Measurements from ENCODE around the gene SDK1.

Gene SDK1, protein sequence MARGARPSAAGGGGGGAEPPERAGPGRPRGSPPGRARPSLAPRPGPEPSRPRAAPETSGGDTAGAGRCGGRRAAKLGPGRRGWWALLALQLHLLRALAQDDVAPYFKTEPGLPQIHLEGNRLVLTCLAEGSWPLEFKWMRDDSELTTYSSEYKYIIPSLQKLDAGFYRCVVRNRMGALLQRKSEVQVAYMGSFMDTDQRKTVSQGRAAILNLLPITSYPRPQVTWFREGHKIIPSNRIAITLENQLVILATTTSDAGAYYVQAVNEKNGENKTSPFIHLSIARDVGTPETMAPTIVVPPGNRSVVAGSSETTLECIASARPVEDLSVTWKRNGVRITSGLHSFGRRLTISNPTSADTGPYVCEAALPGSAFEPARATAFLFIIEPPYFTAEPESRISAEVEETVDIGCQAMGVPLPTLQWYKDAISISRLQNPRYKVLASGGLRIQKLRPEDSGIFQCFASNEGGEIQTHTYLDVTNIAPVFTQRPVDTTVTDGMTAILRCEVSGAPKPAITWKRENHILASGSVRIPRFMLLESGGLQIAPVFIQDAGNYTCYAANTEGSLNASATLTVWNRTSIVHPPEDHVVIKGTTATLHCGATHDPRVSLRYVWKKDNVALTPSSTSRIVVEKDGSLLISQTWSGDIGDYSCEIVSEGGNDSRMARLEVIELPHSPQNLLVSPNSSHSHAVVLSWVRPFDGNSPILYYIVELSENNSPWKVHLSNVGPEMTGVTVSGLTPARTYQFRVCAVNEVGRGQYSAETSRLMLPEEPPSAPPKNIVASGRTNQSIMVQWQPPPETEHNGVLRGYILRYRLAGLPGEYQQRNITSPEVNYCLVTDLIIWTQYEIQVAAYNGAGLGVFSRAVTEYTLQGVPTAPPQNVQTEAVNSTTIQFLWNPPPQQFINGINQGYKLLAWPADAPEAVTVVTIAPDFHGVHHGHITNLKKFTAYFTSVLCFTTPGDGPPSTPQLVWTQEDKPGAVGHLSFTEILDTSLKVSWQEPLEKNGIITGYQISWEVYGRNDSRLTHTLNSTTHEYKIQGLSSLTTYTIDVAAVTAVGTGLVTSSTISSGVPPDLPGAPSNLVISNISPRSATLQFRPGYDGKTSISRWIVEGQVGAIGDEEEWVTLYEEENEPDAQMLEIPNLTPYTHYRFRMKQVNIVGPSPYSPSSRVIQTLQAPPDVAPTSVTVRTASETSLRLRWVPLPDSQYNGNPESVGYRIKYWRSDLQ (N-terminal part only)

DNA sequence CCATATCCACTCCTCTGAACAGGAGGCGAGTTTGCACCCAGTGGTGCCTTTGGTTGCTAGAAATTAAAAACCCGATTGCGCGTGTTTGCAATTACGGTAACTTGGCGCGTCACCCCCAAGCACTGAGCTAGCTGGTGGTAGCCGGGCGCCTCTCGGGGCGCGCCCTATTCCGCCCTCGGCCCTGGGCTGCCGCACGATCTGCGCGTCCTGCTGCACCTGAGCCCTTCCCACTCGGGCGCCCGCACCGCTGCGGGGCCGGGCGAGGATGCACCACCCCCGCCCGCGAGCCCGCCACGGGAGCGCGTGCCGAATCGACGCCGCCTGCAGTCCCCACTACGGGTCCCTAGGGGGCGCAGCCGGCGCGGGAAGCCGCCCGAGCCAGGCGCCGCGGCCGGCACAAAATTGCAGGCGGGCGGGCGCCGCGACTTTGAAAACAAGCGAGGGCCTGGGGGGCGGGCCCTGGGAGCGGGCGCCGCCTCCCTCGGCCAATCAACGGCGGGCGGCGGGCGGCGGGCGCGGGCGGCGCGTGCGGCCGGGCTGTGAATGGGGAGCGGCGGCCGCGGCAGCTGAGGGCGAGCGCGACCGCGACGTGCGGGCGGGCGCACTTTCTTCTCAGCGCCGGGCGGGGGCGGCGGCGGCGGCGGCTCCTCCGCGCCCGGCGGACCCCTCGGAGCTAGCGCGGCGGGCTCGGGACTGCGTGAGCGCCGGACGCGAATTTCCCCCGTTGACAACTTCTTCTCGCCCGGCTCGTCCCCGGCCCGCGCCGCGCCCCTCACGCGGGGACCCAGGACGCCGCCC lies at the start of gene SDK1:
SDK1 (plus strand) TSS at position 602 of the 798 bp plus-strand sequence. CDS start 335 bp downstream, outside the sequence.
- TF ChIP-seq, protein P1, sequence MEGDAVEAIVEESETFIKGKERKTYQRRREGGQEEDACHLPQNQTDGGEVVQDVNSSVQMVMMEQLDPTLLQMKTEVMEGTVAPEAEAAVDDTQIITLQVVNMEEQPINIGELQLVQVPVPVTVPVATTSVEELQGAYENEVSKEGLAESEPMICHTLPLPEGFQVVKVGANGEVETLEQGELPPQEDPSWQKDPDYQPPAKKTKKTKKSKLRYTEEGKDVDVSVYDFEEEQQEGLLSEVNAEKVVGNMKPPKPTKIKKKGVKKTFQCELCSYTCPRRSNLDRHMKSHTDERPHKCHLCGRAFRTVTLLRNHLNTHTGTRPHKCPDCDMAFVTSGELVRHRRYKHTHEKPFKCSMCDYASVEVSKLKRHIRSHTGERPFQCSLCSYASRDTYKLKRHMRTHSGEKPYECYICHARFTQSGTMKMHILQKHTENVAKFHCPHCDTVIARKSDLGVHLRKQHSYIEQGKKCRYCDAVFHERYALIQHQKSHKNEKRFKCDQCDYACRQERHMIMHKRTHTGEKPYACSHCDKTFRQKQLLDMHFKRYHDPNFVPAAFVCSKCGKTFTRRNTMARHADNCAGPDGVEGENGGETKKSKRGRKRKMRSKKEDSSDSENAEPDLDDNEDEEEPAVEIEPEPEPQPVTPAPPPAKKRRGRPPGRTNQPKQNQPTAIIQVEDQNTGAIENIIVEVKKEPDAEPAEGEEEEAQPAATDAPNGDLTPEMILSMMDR (IDR thresholded peaks at IDR 0.05; ENCODE audit: low read depth, low read length), result peak; percentile 19
- TF ChIP-seq POLR2A (IDR thresholded peaks at IDR 0.05; ENCODE audit: extremely low read depth, insufficient read length), result no peak
- peak; percentile 72 for DNase-seq (ENCODE audit: low read depth)
- H3K4me3 ChIP-seq (ENCODE audit: low read depth, low read length), result no peak within 1 kb of the TSS

GRCh38 chr7:3254718-3255117 lies 46.3 kb upstream of the SDK1 start:
- no peak overlapping the region for H3K4me3 ChIP-seq (ENCODE audit: low read depth, low read length)
- no peak for DNase-seq (ENCODE audit: low read depth)

DNA sequence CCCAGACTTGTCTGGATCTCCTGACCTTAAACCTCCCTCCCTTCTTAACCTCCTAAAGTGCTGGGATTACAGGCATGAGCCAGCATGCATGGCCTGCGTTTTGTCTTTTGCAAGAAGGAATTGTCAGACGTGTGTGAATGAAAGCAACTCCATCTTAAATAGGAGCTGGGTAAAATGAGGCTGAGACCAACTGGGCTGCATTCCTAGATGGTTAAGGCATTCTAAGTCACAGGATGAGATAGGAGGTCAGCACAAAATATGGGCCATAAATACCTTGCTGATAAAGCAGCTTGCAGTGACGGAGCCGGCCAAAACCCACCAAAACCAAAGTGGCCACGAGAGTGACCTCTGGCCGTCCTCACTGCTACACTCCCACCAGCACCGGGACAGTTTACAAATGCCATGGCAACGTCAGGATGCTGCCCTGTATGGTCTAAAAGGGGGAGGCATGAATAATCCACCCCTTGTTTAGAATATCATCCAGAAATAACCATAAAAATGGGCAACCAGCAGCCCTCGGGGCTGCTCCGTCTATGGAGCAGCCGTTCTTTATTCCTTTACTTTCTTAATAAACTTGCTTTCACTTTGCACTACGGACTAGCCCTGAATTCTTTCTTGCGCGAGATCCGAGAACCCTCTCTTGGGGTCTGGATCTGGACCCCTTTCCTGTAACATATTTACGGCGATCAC lies 41.2 kb upstream of the SDK1 start:
- TF ChIP-seq, protein P1 (IDR thresholded peaks at IDR 0.05; ENCODE audit: low read depth, low read length), result no peak
- TF ChIP-seq POLR2A (IDR thresholded peaks at IDR 0.05; ENCODE audit: extremely low read depth, insufficient read length), result no peak
- TF ChIP-seq MYC (IDR thresholded peaks at IDR 0.05; ENCODE audit: low read depth, low read length), result no peak
- TF ChIP-seq, protein P2, sequence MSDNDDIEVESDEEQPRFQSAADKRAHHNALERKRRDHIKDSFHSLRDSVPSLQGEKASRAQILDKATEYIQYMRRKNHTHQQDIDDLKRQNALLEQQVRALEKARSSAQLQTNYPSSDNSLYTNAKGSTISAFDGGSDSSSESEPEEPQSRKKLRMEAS (IDR thresholded peaks at IDR 0.05; ENCODE audit: low read depth, low read length), result no peak
- DNase-seq (ENCODE audit: low read depth), result no peak
- H3K4me3 ChIP-seq (ENCODE audit: low read depth, low read length), result peak overlapping the region; percentile 36

More at GRCh38 chr7:3254718-3255117, 46.3 kb upstream of the SDK1 start:
- TF ChIP-seq, protein P2 (IDR thresholded peaks at IDR 0.05; ENCODE audit: low read depth, low read length), result no peak
- TF ChIP-seq, protein P1 (IDR thresholded peaks at IDR 0.05; ENCODE audit: low read depth, low read length), result no peak
- TF ChIP-seq MYC (IDR thresholded peaks at IDR 0.05; ENCODE audit: low read depth, low read length), result no peak
- TF ChIP-seq POLR2A (IDR thresholded peaks at IDR 0.05; ENCODE audit: extremely low read depth, insufficient read length), result no peak

GRCh38 chr7:3260401-3260715 lies 40.7 kb upstream of the SDK1 start:
- peak overlapping the region; percentile 36 for H3K4me3 ChIP-seq (ENCODE audit: low read depth, low read length)
- peak; percentile 23 for DNase-seq (ENCODE audit: low read depth)
- no peak for TF ChIP-seq MYC (IDR thresholded peaks at IDR 0.05; ENCODE audit: low read depth, low read length)
- TF ChIP-seq, protein P2 (IDR thresholded peaks at IDR 0.05; ENCODE audit: low read depth, low read length), result no peak
- TF ChIP-seq, protein P1 (IDR thresholded peaks at IDR 0.05; ENCODE audit: low read depth, low read length), result no peak
- no peak for TF ChIP-seq POLR2A (IDR thresholded peaks at IDR 0.05; ENCODE audit: extremely low read depth, insufficient read length)

Data from NB4 (cell line).